ENCODE measurements around the gene PEAR1.

Gene PEAR1

GRCh38 chr1:156942176-156942575, 48.7 kb downstream of the PEAR1 start:
- no peak for DNase-seq

- DNase-seq = no peak
These were observed 49.1 kb downstream of the PEAR1 start for GRCh38 chr1:156942576-156942975.

GRCh38 chr1:156943756-156944155, 50.2 kb downstream of the PEAR1 start:
- DNase-seq = no peak

GRCh38 chr1:156944268-156944667, 50.8 kb downstream of the PEAR1 start:
- DNase-seq = no peak

- no peak for DNase-seq
These were observed 51.3 kb downstream of the PEAR1 start for GRCh38 chr1:156944848-156945247.

GRCh38 chr1:156945881-156946661, 52.6 kb downstream of the PEAR1 start:
- no peak for DNase-seq

GRCh38 chr1:156947127-156947526, 53.6 kb downstream of the PEAR1 start:
- no peak for DNase-seq

GRCh38 chr1:156947818-156948525, 54.5 kb downstream of the PEAR1 start:
- no peak for DNase-seq

GRCh38 chr1:156948708-156949107, 55.2 kb downstream of the PEAR1 start:
- DNase-seq = no peak

GRCh38 chr1:156949127-156949526, 55.6 kb downstream of the PEAR1 start:
- no peak for DNase-seq

GRCh38 chr1:156951371-156951770, 57.9 kb downstream of the PEAR1 start:
- DNase-seq = no peak

GRCh38 chr1:156953571-156953970, 60.1 kb downstream of the PEAR1 start:
- DNase-seq = no peak

GRCh38 chr1:156956333-156956732, 62.8 kb downstream of the PEAR1 start:
- no peak for DNase-seq

GRCh38 chr1:156957634-156958033, 64.1 kb downstream of the PEAR1 start:
- no peak for DNase-seq

- DNase-seq = no peak
These were observed 64.8 kb downstream of the PEAR1 start for GRCh38 chr1:156958247-156958714.

- DNase-seq = no peak
These were observed 65.9 kb downstream of the PEAR1 start for GRCh38 chr1:156959414-156959813.

- no peak for DNase-seq
These were observed 66.4 kb downstream of the PEAR1 start for GRCh38 chr1:156959925-156960324.

- DNase-seq = peak; percentile 23 to 41
These were observed 68.2 kb downstream of the PEAR1 start for GRCh38 chr1:156961709-156962108.

- DNase-seq = peak; percentile 84 to 88
These were observed 70.1 kb downstream of the PEAR1 start for GRCh38 chr1:156963621-156964020.

GRCh38 chr1:156964441-156964840, 70.9 kb downstream of the PEAR1 start:
- no peak for DNase-seq
